HCT116 (cell line): ENCODE results near the gene ADIG. TPM values are rescaled to one million over a fixed set of nuclear protein-coding genes. Genes with fewer than 3 reads are reported as not detected.

ENCODE experiments used
- ATAC-seq: fragments of 200-7000 bp; cut with Tn5 transposase; 2 replicates; pipeline ENCODE4 v1.9.1; 2020; ENCODE audit warnings: mild to moderate bottlenecking, moderate library complexity
- BruUV-seq: library from RNA; stranded (reverse); fragments of 400-500 nt; replicated peaks from 2 replicates; lab custom pipeline; 2021; lab: Mats Ljungman, UMichigan
- CTCF ChIA-PET: fragments of 300-600 bp; sonication (Branson Sonifier 250); formaldehyde crosslinking; loops from one replicate; lab custom pipeline; 2021; ENCODE audit warnings: antibody characterized with exemption; lab: Charles Lee
- POLR2A ChIA-PET: fragments of 300-600, 350-600 bp; sonication (Branson Sonifier 250); formaldehyde crosslinking; loops from one replicate; lab custom pipeline; 2021; ENCODE audit warnings: antibody characterized with exemption; lab: Charles Lee
- RAD21 ChIA-PET, 2 experiments: fragments of 300-600 bp; sonication (Branson Sonifier 250); formaldehyde crosslinking; loops; one replicate each; lab custom pipeline; 2023; ENCODE audit warnings: low total read pairs in 2 of 2; ENCODE audit not compliant: uncharacterized antibody in 2 of 2, unreplicated experiment in 2 of 2, low non-redundant PET in 1 of 2; lab: Charles Lee
- DNase-seq: peaks from one replicate; pipeline ENCODE4 v3.0.0-alpha.2; 2010; ENCODE audit warnings: low read depth, low spot score
- H2AFZ ChIP-seq: fragments of 200-600 bp; shearing (Covaris generic), sonication (generic); 2 replicates; pipeline ENCODE4 v1.6.1; 2017; ENCODE audit warnings: low read depth, mixed run types, mixed read lengths, antibody characterized with exemption, low read length; ENCODE audit not compliant: poor library complexity, severe bottlenecking
- H3K27ac ChIP-seq: 2 replicates; pipeline ENCODE4 v1.5.1; 2012; ENCODE audit warnings: low read depth, low read length
- H3K27me3 ChIP-seq: fragments of 200-600 bp; sonication (generic); 2 replicates; pipeline ENCODE4 v1.6.1; 2016; ENCODE audit warnings: mixed run types, low read length, mixed read lengths; ENCODE audit not compliant: insufficient read depth
- H3K36me3 ChIP-seq, 2 experiments: fragments of 200-500 bp in 1 of 2; fragments of 200-600 bp in 1 of 2; sonication (Bioruptor generic) in 1 of 2; sonication (generic) in 1 of 2; 2 replicates each; pipeline versions ENCODE4 v1.5.1 to v1.6.1; 2014 to 2016; ENCODE audit warnings: low read length in 2 of 2, inconsistent platforms in 1 of 2, mixed read lengths in 1 of 2, mixed run types in 1 of 2; ENCODE audit not compliant: insufficient read depth in 2 of 2, control insufficient read depth in 1 of 2
- H3K4me1 ChIP-seq, 2 experiments: fragments of 200-600 bp in 1 of 2; sonication (generic) in 1 of 2; 2 replicates each; pipeline versions ENCODE4 v1.5.1 to v1.6.1; 2012 to 2017; ENCODE audit warnings: low read length in 2 of 2, inconsistent platforms in 1 of 2, mild to moderate bottlenecking in 1 of 2, mixed read lengths in 1 of 2, mixed run types in 1 of 2, moderate library complexity in 1 of 2; ENCODE audit not compliant: insufficient read depth in 2 of 2, control insufficient read depth in 1 of 2
- H3K4me2 ChIP-seq: fragments of 200-600 bp; sonication (generic); 2 replicates; pipeline ENCODE4 v1.6.1; 2017; ENCODE audit warnings: mixed run types, low read length, mixed read lengths
- H3K4me3 ChIP-seq, 2 experiments: fragments of 200-600 bp in 1 of 2; sonication (generic) in 1 of 2; replicated peaks in 1 of 2; 2 replicates each; pipeline ENCODE4 v1.5.1; 2011 to 2016; ENCODE audit warnings: low read length in 2 of 2, control low read depth in 1 of 2, low read depth in 1 of 2, mild to moderate bottlenecking in 1 of 2, mixed read lengths in 1 of 2, mixed run types in 1 of 2
- H3K79me2 ChIP-seq: fragments of 200-600 bp; sonication (generic); 2 replicates; pipeline ENCODE4 v1.6.1; 2017; ENCODE audit warnings: mild to moderate bottlenecking, mixed run types, low read length, moderate library complexity, mixed read lengths; ENCODE audit not compliant: insufficient read depth
- H3K9ac ChIP-seq: fragments of 200-600 bp; sonication (generic); 2 replicates; pipeline ENCODE4 v1.6.1; 2016; ENCODE audit warnings: low read length, mixed read lengths
- H3K9me2 ChIP-seq: fragments of 200-600 bp; sonication (generic), shearing (Covaris generic); 2 replicates; pipeline ENCODE4 v1.6.1; 2017; ENCODE audit warnings: mixed run types, mild to moderate bottlenecking, moderate library complexity; ENCODE audit not compliant: insufficient read depth
- H3K9me3 ChIP-seq, 2 experiments: fragments of 200-500 bp in 1 of 2; fragments of 200-600 bp in 1 of 2; sonication (Bioruptor generic) in 1 of 2; sonication (generic) in 1 of 2; 2 replicates each; pipeline ENCODE4 v1.6.1; 2014 to 2017; ENCODE audit warnings: low read length in 2 of 2, mixed read lengths in 2 of 2, inconsistent platforms in 1 of 2, low read depth in 1 of 2, mild to moderate bottlenecking in 1 of 2, mixed run types in 1 of 2, moderate library complexity in 1 of 2; ENCODE audit not compliant: control insufficient read depth in 1 of 2, insufficient read depth in 1 of 2
- H4K20me1 ChIP-seq: fragments of 200-600 bp; sonication (generic), shearing (Covaris generic); 2 replicates; pipeline ENCODE4 v1.6.1; 2017; ENCODE audit warnings: mixed run types, mild to moderate bottlenecking, moderate library complexity; ENCODE audit not compliant: insufficient read depth
- ATF3 ChIP-seq: IDR thresholded peaks from 2 replicates; pipeline ENCODE4 v1.6.1; 2012
- CBX3 ChIP-seq: IDR thresholded peaks from 2 replicates; pipeline ENCODE4 v1.6.1; 2012; ENCODE audit warnings: low read depth
- CEBPB ChIP-seq: IDR thresholded peaks from 2 replicates; pipeline ENCODE4 v1.6.1; 2012; ENCODE audit warnings: low read depth
- EGR1 ChIP-seq: IDR thresholded peaks from 2 replicates; pipeline ENCODE4 v1.6.1; 2012; ENCODE audit warnings: low read depth
- ELF1 ChIP-seq: IDR thresholded peaks from 2 replicates; pipeline ENCODE4 v1.6.1; 2012; ENCODE audit warnings: low read depth, borderline replicate concordance
- EZH2 ChIP-seq: fragments of 200-600 bp; sonication (generic); IDR thresholded peaks from 2 replicates; pipeline ENCODE4 v1.6.1; 2017; ENCODE audit warnings: antibody characterized with exemption, mixed run types
- EZH2phosphoT487 ChIP-seq: fragments of 200-600 bp; IDR thresholded peaks from 2 replicates; pipeline ENCODE4 v1.6.1; 2018; ENCODE audit warnings: antibody characterized with exemption, borderline replicate concordance
- FOSL1 ChIP-seq: IDR thresholded peaks from 2 replicates; pipeline ENCODE4 v1.6.1; 2012; ENCODE audit warnings: low read depth
- POLR2A ChIP-seq: IDR thresholded peaks from 2 replicates; pipeline ENCODE4 v1.7.0; 2011; ENCODE audit warnings: borderline replicate concordance; ENCODE audit not compliant: insufficient read depth, insufficient read length; ENCODE audit errors: extremely low read depth
- POLR2AphosphoS5 ChIP-seq: IDR thresholded peaks from 2 replicates; pipeline ENCODE4 v1.6.1; 2011; ENCODE audit warnings: mild to moderate bottlenecking, low read depth, low read length, moderate library complexity
- RAD21 ChIP-seq: IDR thresholded peaks from 2 replicates; pipeline ENCODE4 v1.6.1; 2012; ENCODE audit warnings: low read depth, mild to moderate bottlenecking
- REST ChIP-seq: IDR thresholded peaks from 2 replicates; pipeline ENCODE4 v1.6.1; 2012; ENCODE audit warnings: low read depth
- SIN3A ChIP-seq: IDR thresholded peaks from 2 replicates; pipeline ENCODE4 v1.6.1; 2012; ENCODE audit warnings: low read depth
- SP1 ChIP-seq: IDR thresholded peaks from 2 replicates; pipeline ENCODE4 v1.6.1; 2012; ENCODE audit warnings: low read depth
- SRF ChIP-seq: IDR thresholded peaks from 2 replicates; pipeline ENCODE4 v1.6.1; 2012; ENCODE audit warnings: low read depth
- TCF7L2 ChIP-seq: IDR thresholded peaks from 2 replicates; pipeline ENCODE4 v1.7.0; 2011; ENCODE audit warnings: borderline replicate concordance, inconsistent platforms; ENCODE audit not compliant: insufficient read depth, insufficient read length; ENCODE audit errors: extremely low read depth
- ZFX ChIP-seq: fragments of 450-650 bp; IDR thresholded peaks from 2 replicates; pipeline ENCODE4 v1.6.1; 2017
- ZNF274 ChIP-seq: fragments of 200-500 bp; sonication (Bioruptor generic); IDR thresholded peaks from 2 replicates; pipeline ENCODE4 v1.6.1; 2014; ENCODE audit warnings: mild to moderate bottlenecking, low read depth, low read length, inconsistent platforms
- intact Hi-C: fragments of 100-400 bp; cut with micrococcal nuclease; formaldehyde crosslinking; loops from 2 replicates; pipeline ENCODE4 v1.10.0; 2022
- total RNA-seq: library from RNA; stranded (reverse); gene quantifications from one replicate; pipeline ENCODE4 v1.2.1, GENCODE V29; 2021; ENCODE audit not compliant: unreplicated experiment
- TF ChIP-seq, protein P1 (sequence below): IDR thresholded peaks from 2 replicates; pipeline ENCODE4 v1.6.1; 2012
- TF ChIP-seq, protein P2 (sequence below): IDR thresholded peaks from 2 replicates; pipeline ENCODE4 v1.6.1; 2011; ENCODE audit warnings: mild to moderate bottlenecking, low read length, moderate library complexity; ENCODE audit not compliant: insufficient replicate concordance; ENCODE audit errors: extremely low read depth

Gene ADIG
- total RNA-seq, 1 experiment from 2014 or later = not detected

DNA sequence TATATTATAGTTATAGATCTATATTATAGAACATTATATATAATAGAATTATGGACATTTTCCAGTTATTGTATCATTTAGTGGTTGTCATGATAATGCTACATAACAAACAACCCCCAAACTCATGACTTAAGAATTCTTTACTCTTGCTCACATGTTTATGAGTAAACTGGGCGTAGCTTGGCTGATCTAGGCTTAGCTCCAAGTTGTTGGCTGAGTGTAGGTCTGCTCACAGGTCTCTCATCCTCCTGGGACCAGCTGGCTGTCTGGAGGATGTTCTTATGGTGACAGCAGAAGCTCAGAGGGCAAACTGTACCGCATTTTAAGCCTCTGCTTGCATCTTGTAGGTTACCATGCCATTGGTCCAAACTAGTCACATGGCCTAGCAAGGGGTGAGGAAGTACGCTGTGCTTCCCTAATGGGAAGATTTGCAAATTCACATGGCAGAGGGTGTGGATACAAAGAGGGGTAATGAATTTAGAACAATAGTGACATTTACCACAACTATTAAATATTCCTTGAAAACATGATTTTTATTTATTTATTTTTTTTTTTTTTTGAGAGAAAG is 54.8 kb downstream of the ADIG start:
- Histone ChIP-seq H3K79me2 (no peaks in the 10 kb centered on the region), H3K9ac (no peak overlapping the region), H3K36me3 (no peaks in the 10 kb centered on the region), H3K9me3 (no peaks in the 10 kb centered on the region), H2AFZ (no peak overlapping the region), H3K4me1 (peaks cover 0 to 3% of the 10 kb centered on the region in 2 experiments; a peak in 1 of 4 replicates), H3K4me3 (no peak overlapping the region), H3K27ac (no peak overlapping the region), H3K4me2 (no peak overlapping the region), H3K27me3 (no peaks in the 10 kb centered on the region), H4K20me1 (no peaks in the 10 kb centered on the region), H3K9me2 (no peaks in the 10 kb centered on the region)
- ATAC-seq (no peak), DNase-seq (no peak)
- POLR2A ChIA-PET = no interaction called here
- BruUV-seq = no TSS peak
- CTCF ChIA-PET = no interaction called here
- RAD21 ChIA-PET = no interaction called here
- intact Hi-C loops = no loop called here
- TF ChIP-seq CBX3 (no peak), ZFX (no peak), FOSL1 (no peak), POLR2AphosphoS5 (no peak), SRF (no peak), ATF3 (no peak), SP1 (no peak), SIN3A (no peak), EGR1 (no peak), EZH2 (no peak), POLR2A (no peak), RAD21 (no peak), EZH2phosphoT487 (no peak), REST (no peak), CEBPB (no peak), ELF1 (no peak), ZNF274 (no peak), TCF7L2 (no peak)
- TF ChIP-seq, protein P1, sequence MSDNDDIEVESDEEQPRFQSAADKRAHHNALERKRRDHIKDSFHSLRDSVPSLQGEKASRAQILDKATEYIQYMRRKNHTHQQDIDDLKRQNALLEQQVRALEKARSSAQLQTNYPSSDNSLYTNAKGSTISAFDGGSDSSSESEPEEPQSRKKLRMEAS = no peak
- TF ChIP-seq, protein P2, sequence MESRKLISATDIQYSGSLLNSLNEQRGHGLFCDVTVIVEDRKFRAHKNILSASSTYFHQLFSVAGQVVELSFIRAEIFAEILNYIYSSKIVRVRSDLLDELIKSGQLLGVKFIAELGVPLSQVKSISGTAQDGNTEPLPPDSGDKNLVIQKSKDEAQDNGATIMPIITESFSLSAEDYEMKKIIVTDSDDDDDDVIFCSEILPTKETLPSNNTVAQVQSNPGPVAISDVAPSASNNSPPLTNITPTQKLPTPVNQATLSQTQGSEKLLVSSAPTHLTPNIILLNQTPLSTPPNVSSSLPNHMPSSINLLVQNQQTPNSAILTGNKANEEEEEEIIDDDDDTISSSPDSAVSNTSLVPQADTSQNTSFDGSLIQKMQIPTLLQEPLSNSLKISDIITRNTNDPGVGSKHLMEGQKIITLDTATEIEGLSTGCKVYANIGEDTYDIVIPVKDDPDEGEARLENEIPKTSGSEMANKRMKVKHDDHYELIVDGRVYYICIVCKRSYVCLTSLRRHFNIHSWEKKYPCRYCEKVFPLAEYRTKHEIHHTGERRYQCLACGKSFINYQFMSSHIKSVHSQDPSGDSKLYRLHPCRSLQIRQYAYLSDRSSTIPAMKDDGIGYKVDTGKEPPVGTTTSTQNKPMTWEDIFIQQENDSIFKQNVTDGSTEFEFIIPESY = no peak
